IPS-NIHi11 (cell line): ENCODE measurements around the gene DNER.
A peak's percentile ranks its signal among the peaks of the same experiment; 100 is the strongest.

Experiments
- DNase-seq: peaks from one replicate; pipeline ENCODE4 v3.0.0; 2012; ENCODE audit warnings: mixed read lengths, low spot score

Gene DNER

GRCh38 chr2:229666811-229667210 is 47.5 kb downstream of the DNER start:
- DNase-seq: no peak

GRCh38 chr2:229665158-229665557 is 49.2 kb downstream of the DNER start:
- no peak for DNase-seq

DNA sequence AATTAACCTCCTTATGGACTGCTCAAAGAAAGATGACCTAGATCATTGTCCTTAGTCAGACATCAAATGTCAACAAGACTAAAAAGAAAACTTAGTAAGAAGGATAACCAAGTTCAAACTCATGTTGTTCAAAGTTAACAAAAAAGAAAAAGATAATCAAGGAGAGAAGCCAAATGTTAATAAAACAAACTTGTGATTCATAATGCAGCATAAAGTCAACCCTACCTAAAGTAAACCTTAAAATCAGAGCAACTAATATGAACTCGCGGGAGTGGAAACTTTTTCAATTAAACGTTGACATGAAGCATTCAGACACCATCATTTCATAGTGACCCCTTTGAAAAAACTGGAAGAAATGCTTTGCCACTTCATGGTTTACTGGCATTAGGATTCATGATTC is 52.9 kb downstream of the DNER start:
- no peak for DNase-seq

GRCh38 chr2:229660951-229661350 is 53.4 kb downstream of the DNER start:
- no peak for DNase-seq

DNA sequence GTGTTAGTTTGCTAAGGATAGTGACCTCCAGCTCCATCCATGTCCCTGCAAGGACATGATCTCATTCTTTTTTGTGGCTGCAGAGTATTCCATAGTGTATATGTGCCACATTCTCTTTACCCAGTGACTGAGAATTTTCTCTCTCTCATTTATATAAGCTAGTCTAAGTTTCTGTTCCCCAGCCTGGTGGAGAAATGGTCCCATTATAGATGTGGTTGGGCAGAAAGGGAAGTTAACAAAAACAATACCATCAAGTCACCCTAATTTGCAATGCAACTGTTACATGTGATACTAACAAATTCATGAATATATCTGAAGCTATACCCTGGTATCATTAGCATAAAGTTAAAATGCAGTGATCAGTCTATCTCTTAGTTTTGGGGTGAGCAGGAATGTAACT is 54.0 kb downstream of the DNER start:
- no peak for DNase-seq

DNA sequence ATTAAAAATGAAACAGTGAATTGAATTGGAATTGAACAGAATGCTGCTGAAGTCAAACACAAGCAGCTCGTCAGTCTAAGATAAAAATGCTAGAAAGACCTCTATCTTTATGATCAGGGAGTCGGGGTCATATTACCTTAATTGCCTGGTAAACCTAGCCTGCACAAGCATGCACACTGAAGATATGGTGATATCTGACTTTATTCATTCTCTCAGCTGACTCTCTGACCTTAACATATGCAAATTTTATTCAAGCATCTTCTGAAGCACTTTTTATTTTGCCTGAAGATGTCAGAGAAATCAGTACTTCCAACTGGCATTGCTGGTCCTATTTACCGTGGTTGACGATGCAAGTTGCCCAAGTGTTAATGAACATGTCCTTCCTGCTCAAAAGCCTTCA is 56.4 kb downstream of the DNER start:
- DNase-seq: no peak

DNA sequence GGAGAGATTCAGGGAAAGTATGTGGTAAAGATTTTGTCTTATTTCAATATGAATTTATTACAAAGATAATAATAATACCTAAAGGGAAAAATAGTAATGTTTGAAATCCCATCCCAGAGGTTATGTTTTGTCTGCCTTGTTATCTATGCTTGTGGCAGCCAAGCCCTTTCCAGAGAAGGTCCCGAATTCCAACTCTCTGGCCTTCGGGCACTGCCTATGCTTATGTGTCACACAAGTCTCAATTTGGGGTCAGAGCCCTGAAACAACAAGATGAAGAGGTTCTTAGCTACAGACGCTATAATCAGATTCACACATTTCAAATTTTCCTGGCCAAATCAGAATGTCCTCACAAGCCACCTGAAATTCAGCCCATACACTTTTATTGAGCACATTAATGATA is 59.9 kb downstream of the DNER start:
- no peak for DNase-seq

DNA sequence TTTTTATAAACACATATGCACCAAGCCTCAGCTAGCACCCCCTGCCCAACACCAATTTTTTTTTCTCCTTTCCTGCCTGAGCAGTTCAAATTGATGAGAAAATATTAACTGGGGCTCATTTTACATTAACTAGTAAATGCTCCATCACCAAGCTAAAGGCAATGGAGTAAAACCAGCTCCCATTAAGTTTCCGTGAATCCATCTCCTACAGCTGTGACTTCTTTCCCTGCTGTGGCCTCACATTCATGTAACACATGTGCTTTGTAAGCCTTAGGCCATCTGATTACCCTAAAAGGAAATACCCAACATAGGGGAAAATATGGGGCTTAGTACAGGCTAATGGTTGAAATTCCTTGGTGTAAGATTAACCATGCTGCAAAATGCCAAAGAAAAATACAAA is 60.8 kb downstream of the DNER start:
- no peak for DNase-seq

DNA sequence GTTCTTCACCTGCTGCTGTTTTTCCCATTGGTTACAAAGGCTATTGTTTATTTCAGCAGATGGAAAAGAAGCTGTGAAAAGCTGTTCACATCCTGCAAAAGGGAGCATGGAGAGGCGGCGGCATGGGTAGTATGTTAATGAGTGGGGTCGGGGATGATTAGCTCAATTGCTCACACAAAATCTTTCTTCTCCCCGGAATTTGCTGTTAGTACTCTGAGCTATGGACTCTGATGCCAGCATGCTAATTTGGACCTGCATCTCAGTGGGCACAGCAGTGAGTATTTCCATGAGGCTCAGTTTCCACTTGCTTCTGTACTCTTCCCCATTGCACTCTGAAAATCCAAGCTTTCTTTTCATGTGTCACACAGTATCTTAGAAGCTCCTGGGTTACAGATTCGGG is 61.6 kb downstream of the DNER start:
- no peak for DNase-seq

DNA sequence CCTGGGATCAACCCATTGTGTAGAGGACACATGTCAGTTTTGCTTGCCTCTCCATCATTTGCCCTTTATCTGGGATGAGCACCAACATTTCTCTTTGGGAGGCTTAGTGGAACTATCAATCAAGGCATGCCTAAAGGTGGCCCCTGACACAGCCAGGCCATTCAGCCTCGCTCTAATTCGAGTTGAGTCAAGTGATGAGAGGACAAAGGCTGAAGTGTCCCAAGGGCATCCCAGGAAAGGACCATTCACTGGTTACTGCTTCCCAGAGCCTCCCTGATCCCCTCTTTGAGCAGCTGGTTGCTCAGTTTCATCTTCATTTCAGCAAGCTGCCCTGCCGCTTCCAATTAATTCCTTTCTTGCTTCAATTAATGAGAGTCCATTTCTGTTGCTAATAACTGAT is 63.5 kb downstream of the DNER start:
- no peak for DNase-seq

GRCh38 chr2:229650059-229650458 is 64.3 kb downstream of the DNER start:
- DNase-seq: no peak

- no peak for DNase-seq
Observed at GRCh38 chr2:229646186-229646723, 68.1 kb downstream of the DNER start.

DNA sequence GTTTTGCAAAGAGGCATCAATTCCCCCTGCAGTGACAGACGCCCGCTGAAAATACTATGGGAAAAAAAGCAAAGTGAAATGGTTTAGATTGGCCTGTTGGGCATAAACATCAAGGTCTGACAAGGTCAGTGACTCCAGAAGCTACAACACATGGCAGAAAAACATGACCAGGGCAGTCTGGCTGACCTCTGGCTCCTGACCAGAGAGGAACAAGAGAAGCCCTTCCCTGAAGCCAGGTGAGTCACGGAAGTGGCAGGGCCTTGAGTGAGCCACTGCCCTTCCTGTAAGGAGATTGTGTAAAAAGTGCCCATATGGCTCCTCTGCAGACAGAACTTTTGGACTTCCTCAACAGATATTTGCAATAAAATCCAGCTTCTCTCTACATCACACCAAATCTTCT is 72.0 kb downstream of the DNER start:
- DNase-seq: no peak

GRCh38 chr2:229641676-229642075 is 72.7 kb downstream of the DNER start:
- no peak for DNase-seq

GRCh38 chr2:229640636-229641035 is 73.7 kb downstream of the DNER start:
- no peak for DNase-seq

DNA sequence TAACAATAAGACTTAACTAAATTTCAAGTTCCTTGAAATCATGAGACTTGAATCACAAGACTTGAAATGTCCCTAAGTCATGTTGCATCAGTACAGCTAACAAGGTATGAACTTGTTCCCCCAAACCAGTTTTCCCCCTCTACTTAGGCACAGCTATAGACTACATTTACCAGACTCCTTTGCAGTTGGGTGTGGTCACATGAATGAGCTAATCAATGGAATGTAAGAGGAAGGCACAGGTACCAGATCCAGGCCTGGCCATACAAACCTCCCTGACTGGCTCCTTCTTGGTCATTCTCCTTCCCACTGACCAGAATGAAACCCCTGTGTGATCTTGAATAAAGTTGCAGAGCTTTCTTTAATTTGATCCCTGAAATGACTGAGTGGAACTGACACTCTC is 77.8 kb downstream of the DNER start:
- no peak for DNase-seq

DNA sequence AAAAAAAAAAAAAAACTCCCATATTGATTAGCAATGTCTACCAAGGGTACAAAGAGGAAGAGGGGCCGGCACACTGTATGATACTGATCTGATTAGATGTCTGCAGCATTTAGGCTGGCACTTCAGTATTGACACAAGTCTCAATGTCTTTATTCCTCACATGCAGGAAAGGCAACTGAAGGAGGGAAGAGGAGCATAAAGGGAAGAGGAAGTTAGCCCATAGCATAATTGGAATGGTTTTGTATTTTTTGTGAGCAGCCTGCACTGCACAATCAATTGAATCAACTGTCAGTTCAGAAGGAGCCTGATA is 79.0 kb downstream of the DNER start:
- no peak for DNase-seq

DNA sequence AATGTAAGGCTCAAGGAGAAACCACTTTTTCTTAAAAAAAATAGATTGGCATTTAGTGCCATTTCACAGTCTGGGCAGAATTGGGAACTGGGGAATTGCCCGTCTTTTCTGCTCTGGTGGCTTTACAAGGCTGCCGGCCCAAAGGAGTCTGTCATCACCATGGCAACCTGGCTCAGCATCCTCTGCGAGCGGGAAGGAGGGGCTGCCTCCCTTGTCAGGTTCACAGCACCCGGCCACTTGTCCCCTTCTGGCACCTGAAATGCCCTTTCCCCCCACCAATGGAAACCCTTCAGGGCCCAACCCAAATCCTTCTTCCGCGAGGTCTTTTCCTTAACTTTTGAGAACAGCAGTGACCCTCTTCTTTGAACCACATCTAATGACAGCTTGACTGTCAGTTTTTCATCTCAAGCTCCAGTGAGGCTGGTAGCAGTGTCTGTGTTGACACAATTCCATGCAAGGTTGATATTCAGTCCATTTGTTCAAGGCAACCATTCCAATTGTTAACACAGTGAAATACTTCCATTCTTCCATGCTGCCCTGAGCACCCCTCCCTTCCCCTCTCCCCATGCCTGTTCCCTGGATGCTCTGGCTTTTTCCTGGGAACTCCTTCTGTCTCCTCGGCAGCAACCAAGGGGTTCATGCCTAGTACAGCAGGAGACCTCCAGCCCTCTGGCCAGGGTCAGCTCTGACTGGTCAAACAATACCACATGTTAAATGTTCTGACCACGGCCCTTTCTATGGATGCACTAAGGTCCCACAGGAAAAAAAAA is 79.6 kb downstream of the DNER start:
- DNase-seq: peak; percentile 42

DNA sequence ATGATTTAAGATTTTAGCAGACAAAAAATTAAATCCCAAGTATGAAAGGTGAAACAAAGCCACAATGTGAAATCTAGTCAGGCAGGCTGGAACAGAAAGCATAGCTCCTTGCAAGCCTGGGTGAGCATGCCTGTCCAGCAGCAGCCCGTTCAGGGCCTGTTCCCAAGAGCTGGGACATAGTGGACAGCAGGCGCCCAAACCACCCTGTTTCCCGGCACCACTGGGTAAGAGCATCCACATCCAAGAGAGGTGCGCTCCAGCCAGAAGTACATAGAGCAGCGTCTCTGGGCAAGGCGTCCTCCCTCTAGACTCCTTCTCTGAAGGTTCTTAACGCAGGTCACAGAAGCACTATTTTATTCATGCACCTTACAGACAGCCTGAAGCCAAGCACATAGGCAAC is 80.8 kb downstream of the DNER start:
- DNase-seq: no peak

GRCh38 chr2:229629039-229629438 is 85.3 kb downstream of the DNER start:
- DNase-seq: no peak

DNA sequence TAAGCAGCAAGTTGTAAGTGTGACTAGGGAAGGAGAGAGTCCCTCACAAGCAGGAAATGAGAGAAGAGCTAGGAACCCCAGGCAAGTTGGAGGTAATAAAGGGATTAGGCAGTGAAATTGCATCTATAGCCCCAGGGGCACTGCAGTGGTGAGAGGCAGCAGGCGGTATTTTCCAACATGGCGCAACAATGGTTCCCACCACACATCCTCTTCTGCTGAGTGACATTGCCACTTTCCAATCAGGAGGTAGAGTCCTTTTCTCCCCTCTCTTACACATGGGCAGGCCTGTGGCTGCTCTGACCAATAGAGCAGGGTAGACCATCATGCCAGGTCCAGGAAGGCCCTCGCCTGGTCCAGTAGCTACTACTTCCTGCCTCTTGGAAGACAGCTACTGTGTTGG is 86.6 kb downstream of the DNER start:
- DNase-seq: no peak

- no peak for DNase-seq
Observed at GRCh38 chr2:229622495-229623355, 91.6 kb downstream of the DNER start.

GRCh38 chr2:229620759-229621158 is 93.6 kb downstream of the DNER start:
- no peak for DNase-seq
